ENCODE data around the gene MYH7B. TPM values are rescaled to one million over a fixed set of nuclear protein-coding genes. Genes with fewer than 3 reads are reported as not detected.

Gene MYH7B
- 0.10 and 0.18 TPM in 2 replicates for total RNA-seq (2014; rRNA removed; shearing (Covaris generic))

- Histone ChIP-seq H3K4me3 (ENCODE audit: insufficient read depth, low read depth, low read length) (peak within 1 kb of the TSS; percentile 77), H3K27me3 (ENCODE audit: control insufficient read depth, insufficient read depth, low read length) (no peaks in the 10 kb centered on the region), H3K36me3 (replicated peaks; ENCODE audit: control insufficient read depth, insufficient read depth, low read length) (no peaks in the 10 kb centered on the region)
- peak; percentile 98 for DNase-seq
Measured at GRCh38 chr20:34955231-34956040, at the start of gene MYH7B, which contains the start of gene GSS. MYH7B (plus strand) TSS chr20:34955868; CDS start chr20:34978006, 22,138 bp downstream. GSS (minus strand) TSS chr20:34955806; CDS start chr20:34951852, 3,954 bp downstream.

GRCh38 chr20:34907616-34908469, 47.8 kb upstream of the MYH7B start:
- no peak for DNase-seq
- Histone ChIP-seq H3K27me3 (ENCODE audit: control insufficient read depth, insufficient read depth, low read length) (no peaks in the 10 kb centered on the region), H3K36me3 (replicated peaks; ENCODE audit: control insufficient read depth, insufficient read depth, low read length) (no peaks in the 10 kb centered on the region), H3K4me3 (ENCODE audit: insufficient read depth, low read depth, low read length) (no peak overlapping the region)

- no peaks in the 10 kb centered on the region for H3K27me3 ChIP-seq (ENCODE audit: control insufficient read depth, insufficient read depth, low read length)
- H3K4me3 ChIP-seq (ENCODE audit: insufficient read depth, low read depth, low read length), result no peak overlapping the region
- DNase-seq, result no peak
- H3K36me3 ChIP-seq (replicated peaks; ENCODE audit: control insufficient read depth, insufficient read depth, low read length), result no peaks in the 10 kb centered on the region
Measured at GRCh38 chr20:34915131-34915530, 40.5 kb upstream of the MYH7B start.

- no peak for DNase-seq
- Histone ChIP-seq H3K36me3 (replicated peaks; ENCODE audit: control insufficient read depth, insufficient read depth, low read length) (no peaks in the 10 kb centered on the region), H3K4me3 (ENCODE audit: insufficient read depth, low read depth, low read length) (no peak overlapping the region), H3K27me3 (ENCODE audit: control insufficient read depth, insufficient read depth, low read length) (no peaks in the 10 kb centered on the region)
Measured at GRCh38 chr20:34915749-34916455, 39.8 kb upstream of the MYH7B start.

GRCh38 chr20:34916774-34917354, 38.8 kb upstream of the MYH7B start:
- no peaks in the 10 kb centered on the region for H3K27me3 ChIP-seq (ENCODE audit: control insufficient read depth, insufficient read depth, low read length)

GRCh38 chr20:34920055-34920454, 35.6 kb upstream of the MYH7B start:
- H3K27me3 ChIP-seq (ENCODE audit: control insufficient read depth, insufficient read depth, low read length), result no peaks in the 10 kb centered on the region
- H3K4me3 ChIP-seq (ENCODE audit: insufficient read depth, low read depth, low read length), result no peak overlapping the region
- DNase-seq, result no peak
- H3K36me3 ChIP-seq (replicated peaks; ENCODE audit: control insufficient read depth, insufficient read depth, low read length), result peaks cover 2% of the 10 kb centered on the region

More at GRCh38 chr20:34916774-34917354, 38.8 kb upstream of the MYH7B start:
- no peak for DNase-seq
- Histone ChIP-seq H3K4me3 (ENCODE audit: insufficient read depth, low read depth, low read length) (no peak overlapping the region), H3K36me3 (replicated peaks; ENCODE audit: control insufficient read depth, insufficient read depth, low read length) (no peaks in the 10 kb centered on the region)

GRCh38 chr20:34921436-34921835, 34.2 kb upstream of the MYH7B start:
- no peak for DNase-seq
- no peak overlapping the region for H3K4me3 ChIP-seq (ENCODE audit: insufficient read depth, low read depth, low read length)

GRCh38 chr20:34922654-34923381, 32.9 kb upstream of the MYH7B start:
- no peaks in the 10 kb centered on the region for H3K27me3 ChIP-seq (ENCODE audit: control insufficient read depth, insufficient read depth, low read length)
- H3K36me3 ChIP-seq (replicated peaks; ENCODE audit: control insufficient read depth, insufficient read depth, low read length), result peaks cover 8% of the 10 kb centered on the region
- no peak overlapping the region for H3K4me3 ChIP-seq (ENCODE audit: insufficient read depth, low read depth, low read length)
- no peak for DNase-seq

More at GRCh38 chr20:34921436-34921835, 34.2 kb upstream of the MYH7B start:
- Histone ChIP-seq H3K36me3 (replicated peaks; ENCODE audit: control insufficient read depth, insufficient read depth, low read length) (peaks cover 4% of the 10 kb centered on the region), H3K27me3 (ENCODE audit: control insufficient read depth, insufficient read depth, low read length) (no peaks in the 10 kb centered on the region)

- DNase-seq, result no peak
- no peak overlapping the region for H3K4me3 ChIP-seq (ENCODE audit: insufficient read depth, low read depth, low read length)
- peaks cover 9% of the 10 kb centered on the region for H3K36me3 ChIP-seq (replicated peaks; ENCODE audit: control insufficient read depth, insufficient read depth, low read length)
- no peaks in the 10 kb centered on the region for H3K27me3 ChIP-seq (ENCODE audit: control insufficient read depth, insufficient read depth, low read length)
Measured at GRCh38 chr20:34923414-34923813, 32.3 kb upstream of the MYH7B start.

- DNase-seq, result no peak
- peaks cover 21% of the 10 kb centered on the region for H3K36me3 ChIP-seq (replicated peaks; ENCODE audit: control insufficient read depth, insufficient read depth, low read length)
- H3K27me3 ChIP-seq (ENCODE audit: control insufficient read depth, insufficient read depth, low read length), result no peaks in the 10 kb centered on the region
- no peak overlapping the region for H3K4me3 ChIP-seq (ENCODE audit: insufficient read depth, low read depth, low read length)
Measured at GRCh38 chr20:34925341-34925740, 30.3 kb upstream of the MYH7B start.

GRCh38 chr20:34925981-34926380, 29.7 kb upstream of the MYH7B start:
- H3K27me3 ChIP-seq (ENCODE audit: control insufficient read depth, insufficient read depth, low read length), result no peaks in the 10 kb centered on the region
- H3K36me3 ChIP-seq (replicated peaks; ENCODE audit: control insufficient read depth, insufficient read depth, low read length), result peaks cover 23% of the 10 kb centered on the region
- H3K4me3 ChIP-seq (ENCODE audit: insufficient read depth, low read depth, low read length), result no peak overlapping the region
- no peak for DNase-seq

GRCh38 chr20:34926581-34926980, 29.1 kb upstream of the MYH7B start:
- no peak for DNase-seq
- H3K36me3 ChIP-seq (replicated peaks; ENCODE audit: control insufficient read depth, insufficient read depth, low read length), result peaks cover 28% of the 10 kb centered on the region
- no peak overlapping the region for H3K4me3 ChIP-seq (ENCODE audit: insufficient read depth, low read depth, low read length)
- H3K27me3 ChIP-seq (ENCODE audit: control insufficient read depth, insufficient read depth, low read length), result no peaks in the 10 kb centered on the region

GRCh38 chr20:34927736-34928135, 27.9 kb upstream of the MYH7B start:
- no peak overlapping the region for H3K4me3 ChIP-seq (ENCODE audit: insufficient read depth, low read depth, low read length)
- peaks cover 30% of the 10 kb centered on the region for H3K36me3 ChIP-seq (replicated peaks; ENCODE audit: control insufficient read depth, insufficient read depth, low read length)
- no peak for DNase-seq
- no peaks in the 10 kb centered on the region for H3K27me3 ChIP-seq (ENCODE audit: control insufficient read depth, insufficient read depth, low read length)
